22Rv1 (cell line): Measurements from ENCODE around the gene NOP53.

Source experiments
- H3K27ac ChIP-seq: fragments of 450-650 bp; 2 replicates; pipeline ENCODE4 v1.5.1; 2017
- CTCF ChIP-seq: fragments of 450-650 bp; IDR thresholded peaks from 2 replicates; pipeline ENCODE4 v1.5.1; 2017; ENCODE audit warnings: mild to moderate bottlenecking
- ZFX ChIP-seq: fragments of 450-650 bp; IDR thresholded peaks from 2 replicates; pipeline ENCODE4 v1.6.1; 2017; ENCODE audit warnings: antibody characterized with exemption, borderline replicate concordance

The NOP53 gene

GRCh38 chr19:47701717-47702552 lies 43.4 kb upstream of the NOP53 start:
- H3K27ac ChIP-seq: no peak overlapping the region
- TF ChIP-seq ZFX (no peak), CTCF (no peak)

DNA sequence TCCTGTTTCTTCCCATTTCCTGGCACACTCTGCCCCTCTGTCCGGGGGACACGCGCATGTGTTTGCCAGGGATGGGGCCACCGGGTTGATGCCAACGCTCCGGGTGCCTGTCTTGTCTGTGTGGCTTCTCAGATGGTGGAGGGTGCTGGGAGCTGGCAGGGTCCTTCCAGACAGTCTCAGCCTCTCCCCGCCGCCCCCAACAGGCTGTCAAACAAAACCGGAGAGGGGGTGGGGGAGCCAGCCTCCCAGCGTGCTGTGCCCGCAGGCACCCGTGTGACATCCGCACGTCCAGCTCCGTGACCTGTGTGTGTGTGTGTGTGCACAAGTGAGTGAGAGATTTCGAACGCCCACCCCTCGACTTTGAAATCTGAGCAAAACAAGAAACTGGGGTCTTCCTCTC lies 42.7 kb upstream of the NOP53 start:
- TF ChIP-seq ZFX: no peak
- no peak for TF ChIP-seq CTCF
- no peak overlapping the region for H3K27ac ChIP-seq

- no peak overlapping the region for H3K27ac ChIP-seq
- TF ChIP-seq ZFX: no peak
- TF ChIP-seq CTCF: no peak
Observed at GRCh38 chr19:47703301-47703700, 42.0 kb upstream of the NOP53 start.

DNA sequence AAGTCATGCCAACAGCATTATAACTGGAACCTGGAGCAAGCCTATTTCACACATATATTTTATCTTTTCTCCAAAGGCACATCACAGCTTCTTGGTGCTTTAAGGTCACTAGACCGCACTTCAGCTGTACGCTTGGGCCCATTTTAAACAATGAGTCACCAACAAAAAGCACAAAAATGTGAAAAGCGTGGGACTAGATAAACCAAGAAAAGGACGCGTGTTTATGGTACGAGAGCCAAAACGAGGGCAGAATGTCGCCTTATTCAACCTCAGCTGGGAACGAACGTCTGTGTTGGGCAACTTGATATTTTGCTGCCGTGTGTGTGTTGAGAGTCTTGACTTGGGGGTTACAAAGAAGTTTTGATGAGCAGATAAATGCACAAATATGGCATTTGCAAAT lies 41.3 kb upstream of the NOP53 start:
- H3K27ac ChIP-seq: no peak overlapping the region
- no peak for TF ChIP-seq ZFX
- TF ChIP-seq CTCF: no peak

DNA sequence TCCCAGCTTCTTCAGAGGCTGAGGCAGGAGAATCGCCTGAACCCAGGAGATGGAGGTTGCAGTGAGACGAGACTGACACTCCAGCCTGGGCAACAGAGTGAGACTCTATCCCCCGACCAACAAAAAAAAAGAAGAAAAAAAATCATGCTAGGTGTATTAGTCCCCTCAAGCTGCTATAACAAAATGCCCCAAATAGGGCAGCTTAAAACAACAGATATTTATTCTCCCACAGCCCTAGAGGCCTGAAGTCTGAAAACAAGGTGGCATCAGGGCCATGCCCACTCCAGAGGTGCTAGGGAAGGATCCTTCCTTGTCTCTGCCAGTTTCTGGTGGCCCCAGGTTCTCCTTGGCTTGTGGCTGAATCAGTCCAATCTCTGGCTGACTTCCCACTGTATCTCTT lies 40.7 kb upstream of the NOP53 start:
- no peak overlapping the region for H3K27ac ChIP-seq
- TF ChIP-seq CTCF (no peak), ZFX (no peak)

DNA sequence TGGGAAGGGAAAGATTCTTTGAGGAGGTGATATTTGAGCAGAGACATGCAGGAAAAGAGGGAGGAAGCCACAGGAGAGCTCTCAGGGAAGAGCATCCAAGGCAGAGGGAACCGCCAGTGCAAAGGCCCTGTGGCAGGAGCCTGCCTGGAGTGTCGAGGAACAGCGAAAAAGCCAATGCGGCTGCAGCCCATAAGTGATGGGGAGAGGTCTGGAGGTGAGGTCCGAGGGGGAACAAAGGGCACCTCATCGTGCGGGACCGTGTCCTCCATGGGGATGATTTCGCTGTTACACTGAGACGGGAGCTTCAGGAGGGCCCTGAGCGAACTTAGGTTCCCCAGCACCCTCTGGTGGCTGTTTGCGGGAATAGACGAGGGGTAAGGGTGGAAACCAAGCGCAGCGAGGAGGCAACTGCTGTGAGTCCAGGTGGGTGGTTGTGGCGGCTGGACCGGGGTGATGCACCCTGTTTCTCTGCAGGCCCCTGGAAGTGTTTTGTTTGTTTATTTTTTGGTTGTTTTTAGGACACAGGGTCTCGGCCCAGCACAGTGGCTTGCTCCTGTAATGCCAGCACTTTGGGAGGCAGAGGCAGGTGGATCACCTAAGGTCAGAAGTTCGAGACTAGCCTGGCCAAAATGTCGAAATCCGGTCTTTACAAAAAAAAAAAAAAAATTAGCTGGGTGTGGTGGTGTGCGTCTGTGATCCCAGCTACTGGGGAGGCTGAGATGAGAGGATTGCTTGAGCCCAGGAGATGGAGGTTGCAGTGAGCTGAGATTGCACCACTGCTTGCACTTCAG lies 38.0 kb upstream of the NOP53 start:
- no peak for TF ChIP-seq ZFX
- TF ChIP-seq CTCF: peak; percentile 86
- H3K27ac ChIP-seq: no peak overlapping the region
